NAMALWA (cell line): ENCODE results near the gene PALD1.
"Not testable (repeated sequence)": the region's sequence is repeated elsewhere in the genome, so short reads cannot be mapped to it uniquely, and the experiment has no call there.

Experiments used
- DNase-seq: peaks from one replicate; pipeline ENCODE4 v3.0.0-alpha.2; 2015; ENCODE audit warnings: low spot score

PALD1 gene

DNA sequence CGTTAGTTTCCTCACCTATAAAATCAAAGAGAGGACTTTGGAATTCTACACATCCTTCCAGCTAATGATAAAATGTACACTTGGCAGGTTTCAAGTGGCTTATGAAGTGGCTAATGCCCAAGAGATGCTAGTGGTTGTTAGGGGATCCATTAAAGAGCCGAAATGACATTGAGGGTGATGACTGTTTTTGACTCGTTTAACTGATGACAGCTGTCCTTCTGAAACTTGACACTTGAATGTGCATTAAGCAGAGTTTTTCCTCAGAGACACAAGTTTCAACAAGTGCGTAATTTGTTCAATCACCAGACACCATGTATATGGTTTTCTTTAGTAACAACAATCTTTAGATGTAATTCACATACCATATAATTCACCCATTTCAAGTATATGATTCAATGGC lies 125.5 kb downstream of the PALD1 start:
- no peak for DNase-seq

DNA sequence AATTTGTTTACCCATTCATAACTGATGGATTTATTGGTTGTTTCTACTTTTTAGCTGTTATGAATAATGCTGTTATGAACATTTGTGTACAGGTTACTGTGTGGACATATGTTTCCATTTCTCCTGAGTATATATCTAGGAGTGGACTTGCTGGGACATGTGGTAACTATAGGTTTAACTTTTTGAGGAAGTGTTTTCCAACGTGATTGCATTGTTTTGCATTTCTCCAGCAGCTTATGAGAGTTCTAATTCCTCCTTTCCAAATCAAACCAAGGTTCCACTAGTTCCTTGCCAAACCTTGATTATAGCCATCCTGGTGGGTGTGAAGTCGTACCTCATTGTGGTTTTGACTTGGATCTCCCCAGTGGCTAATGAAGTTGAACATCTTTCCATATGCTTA lies 126.6 kb downstream of the PALD1 start:
- no peak for DNase-seq

DNA sequence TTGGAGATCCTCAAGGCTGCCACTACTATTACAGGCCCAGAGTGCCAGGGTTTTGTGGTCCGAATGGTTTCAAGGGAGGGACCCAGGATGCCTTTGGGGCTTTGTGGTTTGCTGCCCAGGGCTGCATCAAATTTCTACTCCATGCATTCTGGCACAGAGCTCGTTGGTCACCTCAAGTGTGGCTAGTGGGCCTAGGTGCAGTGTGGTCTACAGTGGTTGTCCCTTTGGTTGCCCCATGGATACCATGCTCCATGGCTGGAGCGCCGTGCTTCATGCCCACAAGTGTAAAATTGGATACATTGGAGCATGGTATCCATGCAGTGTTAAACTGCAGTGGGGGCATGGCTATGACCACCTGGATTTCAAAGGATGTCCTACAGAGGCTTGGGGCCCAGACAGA lies 129.4 kb downstream of the PALD1 start:
- no peak for DNase-seq

DNA sequence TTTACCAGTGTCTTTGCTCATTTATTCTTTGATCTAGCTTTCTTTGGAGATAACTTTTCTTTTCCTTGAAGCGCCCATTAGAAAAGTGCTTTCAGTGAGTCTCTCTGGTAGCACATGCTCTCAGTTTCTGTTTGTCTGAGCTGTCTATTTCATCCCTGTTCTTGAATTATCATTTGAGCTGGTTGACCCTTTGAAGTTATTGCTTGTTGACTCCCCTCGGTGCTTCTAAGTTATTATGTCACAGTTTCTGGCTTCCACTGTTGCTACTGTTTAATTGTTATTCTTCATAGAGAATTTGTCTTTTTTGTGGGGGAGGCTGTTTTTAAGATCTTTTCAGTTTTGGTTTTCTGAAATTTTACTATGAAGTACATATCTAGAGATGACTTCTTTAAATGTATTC lies 135.4 kb downstream of the PALD1 start:
- DNase-seq = no peak

DNA sequence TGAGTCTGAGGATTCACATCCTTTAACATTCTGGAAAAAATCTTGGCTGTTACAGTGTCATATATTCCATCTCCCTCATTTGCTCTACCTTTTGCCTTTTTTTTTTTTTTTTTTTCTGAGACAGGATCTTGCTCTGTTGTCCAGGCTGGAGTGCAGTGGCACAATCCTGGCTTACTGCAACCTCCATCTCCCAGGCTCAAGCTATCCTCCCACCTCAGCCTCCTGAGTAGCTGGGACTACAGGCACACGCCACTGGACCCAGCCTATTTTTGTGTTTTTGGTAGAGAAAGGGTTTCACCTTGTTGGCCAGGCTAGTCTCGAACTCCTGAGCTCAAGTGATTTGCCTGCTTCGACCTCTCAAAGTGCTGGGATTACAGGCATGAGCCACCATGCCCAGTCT lies 135.8 kb downstream of the PALD1 start:
- not testable (repeated sequence) for DNase-seq

DNA sequence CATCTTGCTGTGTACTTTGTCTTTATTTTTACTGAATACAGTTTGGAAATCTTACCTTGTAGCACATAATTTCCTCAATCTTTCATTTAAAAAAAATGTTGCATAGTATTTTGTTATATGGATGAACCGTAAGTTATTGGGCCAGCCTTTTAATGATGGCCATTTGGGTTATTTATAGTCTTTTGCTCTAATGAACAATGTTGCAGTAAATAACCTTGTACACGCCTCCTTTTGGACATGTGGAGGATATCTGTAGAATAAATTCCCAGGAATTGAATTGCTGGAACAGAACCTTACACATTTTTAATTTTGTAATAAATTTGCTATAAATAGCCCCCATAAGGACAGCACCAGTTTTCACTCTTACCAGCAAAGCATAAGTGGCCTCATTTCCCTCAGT lies 136.6 kb downstream of the PALD1 start:
- no peak for DNase-seq

DNA sequence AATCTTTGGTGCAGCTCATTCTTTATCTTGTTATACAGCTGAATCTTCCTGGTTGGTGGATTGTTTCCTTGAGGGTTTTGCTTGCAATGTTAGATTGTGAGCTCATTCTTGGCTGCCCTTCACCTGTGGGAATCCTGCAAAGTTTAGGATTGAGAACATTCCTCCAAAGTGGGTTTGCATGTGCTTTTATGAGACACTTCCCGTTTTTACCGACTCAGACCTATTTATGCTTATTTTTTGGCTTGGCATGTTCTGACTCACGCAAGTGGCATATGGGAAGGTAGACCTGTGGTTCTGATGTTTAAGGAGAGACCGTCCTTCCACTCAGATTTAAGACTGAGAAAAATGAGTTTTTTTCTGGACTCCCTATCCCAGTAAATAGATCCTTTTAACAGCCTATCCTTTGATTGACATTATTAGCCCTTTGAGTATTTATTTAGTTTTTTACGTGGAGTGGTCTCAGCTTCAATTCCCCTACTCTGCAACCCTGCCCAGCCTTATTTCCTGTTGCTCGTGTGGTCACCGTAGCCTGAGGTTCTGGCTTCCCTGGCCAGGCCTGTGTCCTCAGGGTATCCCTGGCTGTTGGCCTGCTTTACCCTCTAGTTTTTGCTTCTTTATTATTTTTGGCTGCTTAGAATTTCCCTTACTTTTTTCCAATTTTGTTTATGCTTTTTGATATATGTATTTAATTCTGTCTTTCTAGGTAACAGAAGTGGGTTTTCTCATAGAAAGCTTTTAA lies 137.4 kb downstream of the PALD1 start:
- no peak for DNase-seq

DNA sequence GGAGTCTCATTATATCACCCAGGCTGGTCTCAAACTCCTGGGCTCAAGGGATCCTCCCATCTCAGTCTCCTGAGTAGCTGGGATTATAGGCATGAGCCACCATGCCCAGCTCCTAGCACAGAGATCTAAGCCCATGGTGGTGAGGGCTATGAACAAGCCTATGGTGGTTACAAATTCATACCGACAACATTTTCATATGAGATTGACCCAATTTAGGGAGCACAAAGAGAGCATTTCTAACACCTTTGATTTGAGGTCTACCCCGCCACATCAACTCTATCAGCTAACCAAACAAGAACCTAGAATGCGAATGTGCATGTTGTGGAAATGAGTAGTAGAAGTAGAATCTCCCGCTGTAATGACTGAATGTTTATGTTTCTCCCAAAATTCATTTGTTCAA lies 138.2 kb downstream of the PALD1 start:
- DNase-seq = no peak
